EL (cell line): ENCODE results near the gene RPS19.
"Not testable (repeated sequence)": the region's sequence is repeated elsewhere in the genome, so short reads cannot be mapped to it uniquely, and the experiment has no call there.

Source experiments
- DNase-seq: peaks from one replicate; pipeline ENCODE4 v3.0.0-alpha.2; 2016

RPS19 gene

DNA sequence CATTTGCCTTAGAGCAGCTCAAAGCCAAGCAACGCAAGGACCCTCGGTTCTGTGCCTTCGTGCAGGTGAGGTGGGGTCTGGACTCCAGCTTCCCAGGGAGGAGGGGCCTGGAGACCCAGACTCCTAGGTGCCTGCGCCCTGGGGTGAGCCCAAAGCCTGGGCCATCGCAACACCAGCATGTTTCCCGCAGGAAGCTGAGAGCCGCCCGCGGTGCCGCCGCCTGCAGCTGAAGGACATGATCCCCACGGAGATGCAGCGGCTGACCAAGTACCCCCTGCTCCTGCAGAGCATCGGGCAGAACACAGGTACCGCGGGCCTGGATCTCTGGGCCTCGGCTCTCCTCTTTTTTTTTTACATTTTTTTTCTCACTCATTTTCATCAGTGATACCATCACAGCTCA is 42.5 kb downstream of the RPS19 start:
- no peak for DNase-seq

DNA sequence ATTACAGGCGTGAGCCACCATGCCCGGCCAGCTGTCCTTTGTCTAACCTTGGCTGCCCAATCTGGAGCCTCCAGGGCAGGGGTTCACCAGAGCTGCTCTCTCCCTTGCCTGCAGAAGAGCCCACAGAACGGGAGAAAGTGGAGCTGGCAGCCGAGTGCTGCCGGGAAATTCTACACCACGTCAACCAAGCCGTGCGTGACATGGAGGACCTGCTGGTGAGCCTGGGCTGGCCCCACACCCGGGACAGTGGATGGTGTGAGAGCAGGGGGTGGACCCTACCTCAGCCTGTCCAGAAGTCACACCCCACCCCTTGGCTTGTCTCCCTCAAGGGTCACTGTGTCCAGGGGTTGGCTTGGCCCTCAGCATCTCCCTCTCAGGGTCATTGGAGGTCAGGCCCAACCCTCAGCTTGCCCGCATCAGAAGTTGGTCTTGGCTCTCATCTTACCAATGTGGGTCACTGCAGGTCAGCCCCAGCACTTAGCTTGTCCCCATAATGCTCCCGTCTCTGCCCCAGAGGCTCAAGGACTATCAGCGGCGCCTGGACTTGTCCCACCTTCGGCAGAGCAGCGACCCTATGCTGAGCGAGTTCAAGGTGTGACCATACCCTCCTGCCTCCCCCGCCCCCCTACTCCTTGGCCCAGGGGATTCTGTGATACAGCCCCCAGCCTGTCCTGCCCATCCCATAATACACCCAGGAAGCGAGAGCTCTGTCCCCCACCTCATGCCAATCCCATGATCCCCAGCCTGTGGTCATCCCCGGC is 43.3 kb downstream of the RPS19 start:
- no peak for DNase-seq

DNA sequence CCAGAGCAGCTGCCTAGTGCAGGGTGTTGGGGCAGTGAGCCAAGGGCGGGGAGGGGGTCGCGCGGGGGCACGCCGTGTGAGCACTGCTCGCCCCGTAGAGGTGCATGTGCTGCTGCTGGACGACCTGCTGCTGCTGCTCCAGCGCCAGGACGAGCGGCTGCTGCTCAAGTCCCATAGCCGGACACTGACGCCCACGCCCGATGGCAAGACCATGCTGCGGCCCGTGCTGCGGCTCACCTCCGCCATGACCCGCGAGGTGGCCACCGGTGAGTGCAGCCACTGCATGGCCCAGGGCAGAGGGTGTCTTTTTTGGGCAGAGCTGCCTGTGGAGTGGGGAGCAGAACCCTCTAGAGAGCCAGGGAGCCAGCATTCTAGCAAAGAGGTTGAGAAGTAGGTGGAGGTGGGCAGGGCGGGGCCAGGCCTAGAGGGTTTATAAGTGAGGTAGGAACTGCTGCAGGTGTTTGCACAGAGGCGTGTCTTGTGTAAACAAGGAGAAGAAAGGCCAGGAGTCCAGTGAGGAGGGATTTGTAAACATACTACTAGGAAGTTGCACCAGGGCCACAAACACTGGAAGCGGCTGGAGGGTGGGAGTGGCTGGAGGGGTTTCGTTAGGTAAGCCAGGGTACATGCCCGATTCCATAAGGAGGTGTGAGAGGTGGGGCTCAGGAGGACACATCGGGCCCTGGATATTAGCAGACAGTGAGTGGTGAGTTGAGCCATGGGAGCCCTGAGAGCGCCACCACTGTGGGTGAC is 44.2 kb downstream of the RPS19 start:
- no peak for DNase-seq

- DNase-seq, result no peak
Observed at GRCh38 chr19:41905273-41906002, 45.4 kb downstream of the RPS19 start.

GRCh38 chr19:41906271-41906670 is 46.2 kb downstream of the RPS19 start:
- no peak for DNase-seq

GRCh38 chr19:41906916-41907680 is 47.0 kb downstream of the RPS19 start:
- DNase-seq, result no peak

DNA sequence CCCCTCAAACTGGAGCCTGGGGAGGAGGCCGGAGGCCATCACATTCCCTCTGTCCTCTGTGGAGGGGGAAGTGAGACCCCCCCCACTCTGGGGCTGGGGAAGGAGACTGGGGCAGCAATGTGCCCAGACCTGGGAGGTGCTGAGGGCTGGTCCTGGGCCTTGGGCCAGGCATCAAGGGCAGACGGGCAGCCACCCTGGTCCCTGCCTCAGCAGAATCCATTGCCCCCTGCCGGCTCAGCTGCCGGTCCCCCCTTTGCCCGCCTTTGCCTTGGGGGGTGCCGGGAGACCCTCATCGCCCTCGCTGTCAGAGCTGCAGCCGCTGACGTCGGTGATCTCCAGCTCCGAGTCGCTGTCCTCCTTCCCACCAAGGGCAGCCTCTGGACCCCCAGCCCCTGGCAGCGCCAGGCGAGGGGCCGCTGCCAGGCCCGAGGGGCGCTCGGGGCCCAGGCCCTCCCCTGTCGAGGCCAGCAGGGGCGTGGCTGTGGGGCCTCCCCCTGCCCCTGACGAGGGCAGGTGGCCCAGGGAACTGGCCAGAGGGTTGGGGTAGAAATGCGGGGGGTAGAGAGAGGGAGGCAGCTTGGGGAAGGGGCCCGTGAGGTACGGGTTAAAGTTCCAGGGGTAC is 48.0 kb downstream of the RPS19 start:
- no peak for DNase-seq

DNA sequence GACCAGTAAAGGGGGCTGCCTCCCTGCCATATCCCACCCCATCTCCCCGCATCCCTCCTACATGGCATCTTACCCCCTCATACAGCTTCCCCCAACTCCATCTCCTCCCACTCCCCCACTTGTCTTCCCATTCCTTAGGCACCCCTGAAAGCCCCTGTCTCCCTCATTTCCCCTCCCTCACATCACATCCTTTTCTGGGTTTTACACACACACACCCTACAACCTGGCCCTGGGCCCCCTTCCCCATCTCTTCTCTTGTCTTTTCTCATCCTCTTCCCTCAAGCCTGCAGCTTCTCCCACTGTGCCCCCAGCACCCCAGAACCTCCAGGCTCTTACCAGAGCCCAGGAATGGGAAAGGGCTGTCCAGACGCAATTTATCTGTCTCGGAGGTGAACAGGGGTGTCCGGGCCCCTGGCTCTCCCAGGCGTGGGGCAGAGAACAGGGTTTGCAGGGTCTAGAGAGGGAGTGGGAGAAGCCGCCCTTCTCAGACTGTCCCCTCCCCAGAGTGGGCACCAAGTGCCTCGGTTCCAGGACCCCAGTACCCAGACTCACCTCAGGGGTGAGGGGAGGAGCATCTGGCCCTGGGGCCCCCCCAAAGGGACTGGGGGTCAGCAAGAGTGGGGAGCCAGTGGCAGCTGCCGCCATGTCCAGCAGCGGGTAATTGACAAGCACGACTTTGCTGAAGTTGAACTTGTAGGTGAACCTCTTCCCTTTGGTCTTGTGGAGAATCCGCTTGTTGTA is 48.8 kb downstream of the RPS19 start:
- no peak for DNase-seq

DNA sequence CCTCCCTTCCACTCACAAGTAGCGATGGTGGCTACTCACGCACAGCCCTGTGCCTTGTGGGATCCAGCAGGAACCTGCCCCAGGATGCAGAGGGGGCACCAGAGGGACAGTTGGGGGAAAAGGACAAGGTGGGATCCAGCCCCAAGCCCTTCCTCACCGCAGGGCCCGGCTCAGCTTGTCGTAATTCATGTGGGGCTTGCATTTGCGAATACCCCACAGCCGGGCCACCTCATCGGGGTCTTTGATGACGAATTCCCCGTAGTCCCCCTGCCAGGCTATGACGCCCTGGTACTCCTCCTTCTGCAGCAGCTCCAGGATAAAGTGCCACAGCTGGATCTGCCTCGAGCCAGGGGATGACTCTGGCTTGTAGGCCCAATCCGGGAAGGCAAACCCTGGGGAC is 49.7 kb downstream of the RPS19 start:
- DNase-seq, result no peak

DNA sequence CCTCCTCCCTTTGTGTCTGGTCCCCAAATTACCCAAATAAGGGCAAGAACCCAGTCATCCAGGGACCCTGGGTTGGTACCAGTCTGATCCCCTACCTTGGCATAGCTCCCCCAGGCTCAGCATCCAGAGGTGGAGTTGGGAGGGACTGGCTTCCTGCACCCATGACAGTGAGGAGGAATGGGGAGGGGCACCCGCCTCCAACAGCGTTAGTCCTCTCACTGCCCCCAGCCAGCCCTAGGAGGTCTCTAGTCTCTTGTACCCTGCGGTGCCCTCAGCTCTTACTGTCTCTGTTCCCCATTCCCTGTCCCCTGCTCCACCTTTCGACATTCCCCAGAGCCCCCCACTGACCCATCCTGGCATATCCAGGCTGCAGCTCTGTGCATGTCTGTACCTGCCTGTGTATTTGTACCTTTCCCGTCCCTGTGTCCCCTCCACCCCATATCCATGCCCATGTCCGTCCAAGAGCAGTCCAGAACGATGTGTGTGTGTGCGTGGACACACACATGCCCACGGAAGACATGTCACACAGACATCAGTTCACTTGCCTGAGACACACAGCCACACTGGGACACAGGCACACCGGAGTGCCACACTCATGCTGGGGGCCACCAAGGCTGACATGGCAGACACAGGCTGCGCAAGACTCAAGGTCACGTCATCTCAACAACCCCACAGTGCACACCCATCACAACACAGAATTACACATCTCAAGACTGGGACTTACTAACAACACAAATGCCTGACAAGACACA is 50.4 kb downstream of the RPS19 start:
- DNase-seq, result no peak

DNA sequence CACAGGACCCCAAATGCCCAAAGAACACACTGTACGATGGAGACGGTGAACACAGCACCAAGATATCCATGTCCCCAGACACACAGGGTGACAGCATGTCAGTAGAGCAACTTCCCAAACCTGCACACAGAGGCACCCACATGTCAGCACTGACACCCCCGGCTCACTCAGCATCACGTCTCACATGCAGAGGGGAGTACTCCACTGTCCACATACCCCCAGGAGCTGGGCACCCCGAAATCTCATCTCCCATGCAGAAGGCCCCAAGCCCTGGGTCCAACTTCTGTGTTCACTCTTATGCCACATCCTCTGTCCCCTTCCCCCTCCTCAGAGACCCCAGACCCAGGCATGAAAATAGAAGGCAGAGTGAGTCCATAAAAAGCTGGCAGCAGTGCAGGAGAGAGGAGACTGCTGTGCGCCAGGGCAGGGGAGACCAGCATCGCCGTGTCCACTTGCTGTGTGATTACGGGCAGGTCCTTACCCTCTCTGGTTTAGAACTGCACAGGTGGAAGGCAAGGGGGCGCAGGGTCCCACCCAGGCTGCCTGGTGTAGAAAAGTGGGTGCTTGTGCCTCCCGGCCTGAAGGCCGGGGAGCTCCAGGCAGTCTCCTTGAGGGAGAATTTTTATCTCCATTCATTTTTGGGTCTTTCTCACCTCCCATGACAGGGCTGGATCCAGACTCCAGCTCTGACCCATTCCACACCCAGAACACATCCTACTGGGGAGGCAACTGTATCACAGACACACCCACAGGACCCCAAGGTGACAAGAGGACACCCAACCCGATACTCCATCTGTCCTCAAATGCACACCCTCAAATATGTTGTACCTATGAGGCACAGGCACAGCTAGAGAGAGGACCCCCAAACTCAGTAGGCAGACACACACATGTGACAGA is 51.2 kb downstream of the RPS19 start:
- no peak for DNase-seq

- DNase-seq, result no peak
Observed at GRCh38 chr19:41911889-41912731, 52.1 kb downstream of the RPS19 start.

DNA sequence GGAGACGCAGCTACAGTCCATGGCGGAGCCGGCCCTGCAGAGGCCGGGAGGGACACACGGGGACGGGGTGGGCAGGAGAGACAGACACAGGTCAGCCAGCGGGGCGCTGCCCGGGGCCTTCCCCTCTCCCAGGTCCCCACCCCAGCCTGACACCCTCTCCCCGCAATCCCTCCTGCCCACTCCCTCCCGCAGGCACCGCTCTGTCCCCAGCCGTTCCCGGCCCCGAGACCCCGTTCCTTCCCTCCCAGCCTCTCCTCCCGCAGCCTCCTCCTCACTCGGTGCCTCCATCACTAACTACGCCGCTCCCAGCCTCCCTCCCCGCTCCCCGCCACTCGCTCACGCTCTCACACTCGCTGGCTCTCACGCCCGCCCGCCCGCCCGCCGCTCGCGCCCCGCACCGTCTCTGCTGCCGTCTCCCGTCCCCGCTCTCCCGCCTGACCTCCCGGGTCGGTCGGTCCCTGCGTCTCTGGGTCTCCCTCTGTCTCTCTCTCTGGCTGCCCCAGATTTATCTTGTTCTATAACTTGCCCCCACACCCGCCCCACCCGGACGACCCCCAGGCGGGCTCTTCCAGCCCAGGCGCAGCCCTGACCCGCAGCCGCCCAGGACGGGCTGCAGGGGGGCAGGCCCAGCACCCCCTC is 53.0 kb downstream of the RPS19 start:
- no peak for DNase-seq

DNA sequence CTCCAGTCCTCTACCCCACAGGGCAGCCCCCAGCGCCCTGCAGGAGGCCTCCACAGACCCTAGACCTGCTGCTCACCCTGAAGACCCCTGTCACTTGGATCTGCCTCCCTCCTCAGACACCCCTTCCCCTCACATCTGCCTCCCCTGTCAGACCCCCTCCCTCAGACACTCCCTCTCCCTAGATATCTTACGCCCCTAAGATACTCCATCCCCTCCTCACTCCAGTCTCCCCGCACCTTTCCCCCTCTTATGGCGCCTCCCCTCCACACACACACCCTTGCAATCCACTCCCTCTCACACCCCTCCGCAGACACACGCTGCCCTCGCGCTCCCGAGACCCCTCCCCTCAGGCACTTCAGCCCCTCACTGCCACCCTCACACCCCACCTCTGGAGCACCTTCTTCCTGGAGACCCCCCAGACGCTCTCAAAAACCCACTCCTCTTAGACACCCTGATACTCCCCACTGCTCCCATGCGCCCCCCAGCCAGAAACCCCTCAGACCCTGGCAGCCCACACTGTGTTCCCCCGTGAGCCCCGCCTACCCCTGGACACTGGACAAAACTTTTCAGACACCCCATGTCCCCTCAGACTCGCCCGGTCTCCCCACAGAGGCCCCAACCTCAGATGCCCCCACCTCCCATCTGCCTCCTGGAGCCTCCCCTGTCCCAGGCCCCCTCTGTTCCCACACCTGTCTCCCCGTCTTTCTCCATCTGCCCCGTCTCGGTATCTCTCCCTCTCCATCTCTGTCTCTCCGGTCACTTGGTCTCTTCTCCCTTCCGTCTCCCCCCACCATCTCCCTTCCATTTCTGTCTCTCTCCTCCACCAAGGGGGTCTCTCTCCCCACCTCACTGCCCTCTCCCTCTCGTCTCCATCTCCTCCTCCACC is 53.7 kb downstream of the RPS19 start:
- DNase-seq, result no peak

DNA sequence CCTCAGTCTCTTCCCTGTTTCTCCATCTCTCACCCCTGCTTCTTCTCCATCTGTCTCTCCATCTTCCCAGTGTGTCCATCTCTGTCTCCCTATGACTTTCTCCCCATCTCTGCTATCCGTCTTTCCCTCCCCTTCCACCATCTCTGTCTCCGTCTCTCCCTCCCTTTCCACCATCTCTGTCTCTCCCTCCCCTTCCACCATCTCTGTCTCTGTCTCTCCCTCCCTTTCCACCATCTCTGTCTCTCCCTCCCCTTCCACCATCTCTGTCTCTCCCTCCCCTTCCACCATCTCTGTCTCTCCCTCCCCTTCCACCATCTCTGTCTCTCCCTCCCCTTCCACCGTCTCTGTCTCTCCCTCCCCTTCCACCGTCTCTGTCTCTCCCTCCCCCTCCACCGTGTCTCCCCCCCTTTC is 54.4 kb downstream of the RPS19 start:
- DNase-seq, result not testable (repeated sequence)

DNA sequence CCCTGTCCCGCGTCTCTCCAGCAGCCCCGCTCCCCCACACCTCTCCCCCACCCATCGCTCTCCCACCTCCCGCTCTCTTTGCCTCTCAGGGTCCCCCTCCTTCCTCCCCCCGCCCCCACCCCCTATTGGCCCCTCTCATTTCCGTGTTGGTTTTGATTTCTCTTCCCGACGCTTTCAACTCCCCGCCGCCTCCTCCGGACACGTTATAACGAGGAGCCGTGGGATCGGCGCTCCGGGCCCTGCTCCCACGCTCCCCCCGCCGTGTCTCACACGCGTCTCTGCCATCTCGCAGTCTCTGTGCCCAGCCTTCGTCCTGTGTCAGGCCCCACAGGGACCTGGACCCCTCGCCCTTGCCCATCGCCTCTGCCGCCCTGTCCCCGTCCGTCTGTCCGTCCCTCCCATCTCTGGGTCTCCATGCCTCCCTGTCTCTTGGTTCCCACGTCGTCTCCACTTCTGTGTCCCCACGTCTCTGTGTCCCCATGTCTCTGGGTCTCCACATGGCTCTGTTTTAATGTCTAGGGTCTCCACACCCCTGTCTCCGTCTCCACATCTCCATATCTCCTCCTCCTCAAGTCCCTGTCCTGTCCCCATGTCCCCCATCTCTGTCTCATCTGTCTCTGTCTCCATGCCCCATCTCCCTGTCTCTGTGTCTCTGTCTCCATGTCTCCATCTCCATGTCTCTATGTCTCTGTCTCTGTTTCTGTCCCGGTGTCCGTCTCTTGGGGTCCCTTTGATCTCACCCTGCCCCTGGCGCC is 55.1 kb downstream of the RPS19 start:
- no peak for DNase-seq
